Heart left ventricle (tissue), 13 donors: ENCODE results near the gene CNKSR1.

Source experiments
- POLR2A ChIP-seq, 2 donors: fragments of 450-650 bp; IDR thresholded peaks; one replicate each; pipeline ENCODE4 v1.6.1; 2017; ENCODE audit warnings: antibody characterized with exemption in 2 of 2, mild to moderate bottlenecking in 2 of 2, moderate library complexity in 2 of 2
- TF ChIP-seq, protein P1 (sequence below), 12 donors: fragments of 200-600 bp; sonication (generic) in 4 of 12; IDR thresholded peaks; one replicate each; pipeline versions ENCODE4 v1.5.0 to v1.8.0; 2018 to 2022; ENCODE audit warnings: antibody characterized with exemption in 12 of 12, mild to moderate bottlenecking in 5 of 12
- donor health status: ischemic (EF 13 %, LVEDD 7.1; RV severe dilation, severe dysfunction).
- donor health status: DM: no; HTN: yes; CAD: no.
- donor health status: DM: no; HTN: no; CAD: no.
- donor health status: ischemic (EF 25% LVEDD 6.9; RV normal size, moderate dysfunction).
- donor health status: ischemic (EF 25% LVEDD 5.7; RV mildly dilated, moderate dysfunction).
- donor health status: ischemic (EF 35%, LVEDD 5.7; RV mildly dilated, moderate dysfunction).
- donor health status: nonischemic (EF 11% LVEDD 7.7; RV severe dilation, severe dysfunction).
- donor health status: DM: yes; HTN: yes; CAD: no.
- donor health status: PGD.
- donor health status: ischemic (EF 29% LVEDD 5.4; RV normal size, mild dysfunction).
- donor health status: nonischemic (EF 23%, LVEDD 6.1; RV moderate dilation, normal function).

DNA sequence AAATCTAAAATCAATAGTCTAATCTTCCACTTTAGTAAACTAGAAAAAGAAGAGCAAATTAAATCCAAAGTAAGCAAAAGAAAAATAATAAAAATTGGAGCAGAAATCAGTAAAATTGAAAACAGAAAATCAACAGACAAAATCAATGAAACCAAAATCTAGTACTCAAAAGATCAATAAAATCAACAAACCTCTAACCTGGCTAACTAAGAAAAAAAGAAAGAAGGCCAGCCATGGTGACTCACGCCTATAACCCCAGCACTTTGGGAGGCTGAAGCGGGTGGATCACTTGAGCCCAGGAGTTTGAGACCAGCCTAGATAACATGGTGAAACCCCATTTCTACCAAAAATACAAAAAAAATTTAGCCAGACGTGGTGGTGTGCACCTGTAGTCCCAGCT, 42.8 kb upstream of the CNKSR1 start:
- TF ChIP-seq, protein P1, sequence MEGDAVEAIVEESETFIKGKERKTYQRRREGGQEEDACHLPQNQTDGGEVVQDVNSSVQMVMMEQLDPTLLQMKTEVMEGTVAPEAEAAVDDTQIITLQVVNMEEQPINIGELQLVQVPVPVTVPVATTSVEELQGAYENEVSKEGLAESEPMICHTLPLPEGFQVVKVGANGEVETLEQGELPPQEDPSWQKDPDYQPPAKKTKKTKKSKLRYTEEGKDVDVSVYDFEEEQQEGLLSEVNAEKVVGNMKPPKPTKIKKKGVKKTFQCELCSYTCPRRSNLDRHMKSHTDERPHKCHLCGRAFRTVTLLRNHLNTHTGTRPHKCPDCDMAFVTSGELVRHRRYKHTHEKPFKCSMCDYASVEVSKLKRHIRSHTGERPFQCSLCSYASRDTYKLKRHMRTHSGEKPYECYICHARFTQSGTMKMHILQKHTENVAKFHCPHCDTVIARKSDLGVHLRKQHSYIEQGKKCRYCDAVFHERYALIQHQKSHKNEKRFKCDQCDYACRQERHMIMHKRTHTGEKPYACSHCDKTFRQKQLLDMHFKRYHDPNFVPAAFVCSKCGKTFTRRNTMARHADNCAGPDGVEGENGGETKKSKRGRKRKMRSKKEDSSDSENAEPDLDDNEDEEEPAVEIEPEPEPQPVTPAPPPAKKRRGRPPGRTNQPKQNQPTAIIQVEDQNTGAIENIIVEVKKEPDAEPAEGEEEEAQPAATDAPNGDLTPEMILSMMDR (IDR thresholded peaks at IDR 0.05) = no peak
- no peak for TF ChIP-seq POLR2A (IDR thresholded peaks at IDR 0.05)
